NCI-H460 (cell line): ENCODE results near the gene PAM16. TPM values are rescaled to one million over a fixed set of nuclear protein-coding genes. Genes with fewer than 3 reads are reported as not detected.

Experiments used
- DNase-seq: peaks from one replicate; pipeline ENCODE4 v3.0.0-alpha.2; 2016; ENCODE audit warnings: low read depth; ENCODE audit errors: extremely low read depth
- total RNA-seq: library from RNA; depleted of rRNA; stranded (reverse); fragments of >200 nt; shearing (Covaris generic); gene quantifications from 2 replicates; pipeline ENCODE4 v1.2.3, GENCODE V29; 2014

PAM16 gene
- total RNA-seq, 1 experiment from 2014 or later = 65.7 TPM

GRCh38 chr16:4322121-4323052, 28.7 kb downstream of the PAM16 start:
- DNase-seq = no peak

- DNase-seq = no peak
These were observed 29.6 kb downstream of the PAM16 start for GRCh38 chr16:4321286-4322120.

GRCh38 chr16:4320571-4321137, 30.5 kb downstream of the PAM16 start:
- DNase-seq = no peak

GRCh38 chr16:4319454-4320421, 31.4 kb downstream of the PAM16 start:
- no peak for DNase-seq

- DNase-seq = no peak
These were observed 32.2 kb downstream of the PAM16 start for GRCh38 chr16:4318967-4319366.

GRCh38 chr16:4318451-4318910, 32.6 kb downstream of the PAM16 start:
- no peak for DNase-seq

- DNase-seq = no peak
These were observed 33.3 kb downstream of the PAM16 start for GRCh38 chr16:4317532-4318450.

GRCh38 chr16:4316864-4317531, 34.1 kb downstream of the PAM16 start:
- DNase-seq = peak; percentile 38

GRCh38 chr16:4316108-4316863, 34.8 kb downstream of the PAM16 start:
- no peak for DNase-seq

GRCh38 chr16:4315186-4316107, 35.7 kb downstream of the PAM16 start, which contains the start of gene GLIS2:
TSS of gene GLIS2 (plus strand) at chr16:4316067. CDS start at chr16:4332281, 16,214 bp downstream.
- peak; percentile 70 for DNase-seq

- no peak for DNase-seq
These were observed 36.5 kb downstream of the PAM16 start for GRCh38 chr16:4314532-4315185.

GRCh38 chr16:4313563-4314531, 37.3 kb downstream of the PAM16 start:
- no peak for DNase-seq

- DNase-seq = peak; percentile 62
These were observed 41.3 kb downstream of the PAM16 start for GRCh38 chr16:4309833-4310266.

- no peak for DNase-seq
These were observed 41.9 kb downstream of the PAM16 start for GRCh38 chr16:4309102-4309832.
